ENCODE data around the gene LSS.
"Not testable (repeated sequence)": the region's sequence is repeated elsewhere in the genome, so short reads cannot be mapped to it uniquely, and the experiment has no call there.

LSS gene

DNA sequence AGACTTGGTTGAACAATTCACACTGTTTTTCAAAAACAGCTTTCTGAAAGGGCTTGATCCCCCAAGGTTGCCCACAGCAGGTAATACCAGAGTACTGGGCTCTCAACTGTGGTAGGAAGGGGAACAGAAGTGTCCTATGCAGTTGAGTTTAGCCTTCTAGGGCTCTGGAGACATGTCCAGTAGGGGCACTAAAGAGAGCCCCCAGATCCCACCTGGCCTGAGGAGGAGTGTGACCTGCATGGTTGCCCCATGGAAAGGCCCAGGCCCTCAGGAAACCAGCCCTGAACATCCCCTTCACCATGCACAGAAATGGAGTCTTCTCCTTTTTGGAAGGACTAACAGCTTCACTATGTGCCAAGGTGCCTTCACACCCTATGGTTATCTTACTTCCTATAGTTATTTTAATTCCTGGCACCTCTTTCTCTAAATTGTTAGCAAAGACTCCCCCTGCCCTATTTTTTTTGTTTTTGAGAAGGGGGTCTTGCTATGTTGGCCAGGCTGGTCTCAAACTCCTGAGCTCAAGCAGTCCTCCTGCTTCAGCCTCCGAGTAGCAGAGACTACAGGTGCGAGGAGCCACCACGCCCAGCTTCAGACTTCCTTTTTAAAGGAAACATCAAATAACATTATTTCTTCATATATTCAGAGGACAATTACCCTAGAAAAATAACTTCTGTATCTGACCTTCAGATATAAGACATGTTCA, 16.8 kb upstream of the LSS start:
- no peak for DNase-seq

DNA sequence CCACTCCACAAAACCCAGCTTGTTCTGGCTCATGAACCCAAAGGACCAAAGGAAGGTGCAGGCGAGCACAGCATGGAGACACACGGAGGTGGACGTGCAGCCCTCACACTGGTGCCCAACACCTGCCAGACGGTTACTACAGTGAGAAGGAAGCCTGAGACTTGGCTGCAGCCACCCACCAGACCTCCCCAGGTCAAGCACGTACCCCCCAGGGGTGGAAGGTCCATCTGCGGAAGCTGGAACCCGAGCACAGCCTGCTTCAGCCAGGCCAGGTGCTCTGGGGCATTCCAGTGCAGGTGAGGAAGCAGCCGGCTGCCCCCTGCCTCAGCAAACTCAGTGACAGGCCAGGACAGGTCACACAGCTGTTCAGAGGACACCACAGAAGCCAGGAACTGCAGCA, 16.0 kb upstream of the LSS start:
- no peak for DNase-seq

DNA sequence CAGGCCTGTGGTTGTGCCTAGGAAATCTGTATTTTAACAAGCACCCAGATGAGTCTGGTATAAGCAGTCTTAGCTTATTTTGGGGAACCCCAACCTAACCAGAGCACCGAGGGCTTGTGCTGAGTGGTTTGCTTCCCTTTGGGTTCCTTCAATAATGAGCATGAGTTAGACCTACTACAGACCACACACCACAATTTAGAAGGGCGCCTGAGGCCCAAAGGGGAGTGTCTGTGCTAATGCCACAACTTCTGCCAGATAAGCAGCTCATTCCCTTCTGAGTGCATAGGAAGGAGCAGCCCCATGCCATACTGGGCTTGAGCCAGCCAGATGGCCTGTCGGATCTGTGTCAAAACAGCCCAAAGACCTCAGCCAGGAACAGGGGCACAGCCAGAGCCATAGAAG, 15.4 kb upstream of the LSS start:
- DNase-seq, result no peak

DNA sequence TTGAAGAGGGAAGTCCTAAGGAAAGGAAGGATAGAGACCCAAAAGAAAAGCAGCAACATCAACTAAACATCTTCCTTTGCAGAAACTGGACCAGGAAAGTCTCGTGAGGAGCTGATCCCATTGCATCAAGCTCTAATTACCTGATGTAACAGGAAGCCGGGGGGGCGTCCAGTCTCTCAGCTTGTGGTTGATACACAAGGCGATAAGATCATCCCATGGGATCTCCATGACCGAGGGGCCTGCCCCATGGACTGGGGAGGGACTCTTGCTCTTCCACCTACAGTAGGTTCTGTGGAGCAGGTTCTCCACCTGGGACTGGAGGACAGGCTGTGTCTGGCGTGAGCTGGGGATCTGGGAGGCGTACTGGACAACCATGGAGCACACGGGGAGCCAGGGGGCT, 14.8 kb upstream of the LSS start:
- DNase-seq, result no peak

DNA sequence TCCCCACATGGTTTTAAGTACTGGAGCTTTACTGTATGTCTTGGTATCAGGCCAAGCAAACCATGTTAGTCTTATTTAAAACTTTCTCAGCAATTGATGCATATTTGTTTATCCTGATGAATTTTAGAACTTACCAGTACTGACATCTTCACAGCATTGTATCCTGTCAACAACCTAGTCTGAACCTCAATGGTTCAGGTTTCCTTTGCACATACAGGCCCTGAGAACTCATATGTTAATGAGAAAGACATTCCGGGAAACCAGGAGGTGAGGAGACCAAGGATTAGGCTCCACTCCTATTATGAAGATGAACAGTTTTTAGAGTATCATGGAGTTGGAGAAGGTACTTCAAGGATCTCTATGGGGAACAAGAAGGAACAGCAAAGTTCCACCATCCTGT, 13.0 kb upstream of the LSS start:
- not testable (repeated sequence) for DNase-seq

DNA sequence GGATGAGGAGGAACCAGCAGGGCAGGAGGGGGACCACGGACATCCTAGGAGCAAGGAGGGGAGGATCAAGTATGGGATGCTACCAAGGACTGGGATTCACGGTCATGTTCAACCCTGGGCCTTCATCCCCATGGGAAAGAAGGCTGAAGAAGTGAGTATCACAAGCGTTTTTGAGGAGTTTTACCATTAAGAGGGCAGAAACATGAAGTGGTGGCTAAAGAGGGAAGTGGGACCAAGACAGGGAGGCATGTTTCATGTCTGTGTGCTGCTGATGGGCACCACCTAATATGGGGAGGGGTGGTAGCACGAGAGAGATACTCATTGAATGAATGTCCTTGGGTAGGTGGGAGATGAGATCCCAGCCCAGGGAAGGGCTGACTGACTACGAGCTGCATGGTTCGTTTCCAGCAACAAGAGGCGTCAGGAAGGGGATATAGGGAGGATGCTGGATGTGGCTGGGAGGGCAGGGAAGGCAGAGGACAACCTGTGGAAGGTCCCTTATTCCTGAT, 11.3 kb upstream of the LSS start:
- no peak for DNase-seq

DNA sequence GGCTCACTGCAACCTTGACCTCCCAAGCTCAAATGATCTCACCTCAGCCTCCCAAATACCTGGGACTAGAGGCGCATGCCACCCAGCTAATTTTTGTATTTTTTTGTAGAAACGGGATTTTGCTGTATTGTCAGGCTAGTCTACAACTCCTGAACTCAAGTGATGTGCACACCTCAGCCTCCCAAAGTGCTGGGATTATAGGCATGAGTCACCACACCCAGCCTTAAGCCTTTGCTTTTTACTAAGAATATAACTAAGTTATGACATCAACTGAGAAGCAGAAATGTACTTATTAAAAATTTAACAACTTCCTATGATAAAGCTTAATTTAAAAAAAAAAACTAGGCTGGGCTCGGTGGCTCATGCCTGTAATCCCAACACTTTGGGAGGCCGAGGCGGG, 8.9 kb upstream of the LSS start:
- DNase-seq, result no peak

DNA sequence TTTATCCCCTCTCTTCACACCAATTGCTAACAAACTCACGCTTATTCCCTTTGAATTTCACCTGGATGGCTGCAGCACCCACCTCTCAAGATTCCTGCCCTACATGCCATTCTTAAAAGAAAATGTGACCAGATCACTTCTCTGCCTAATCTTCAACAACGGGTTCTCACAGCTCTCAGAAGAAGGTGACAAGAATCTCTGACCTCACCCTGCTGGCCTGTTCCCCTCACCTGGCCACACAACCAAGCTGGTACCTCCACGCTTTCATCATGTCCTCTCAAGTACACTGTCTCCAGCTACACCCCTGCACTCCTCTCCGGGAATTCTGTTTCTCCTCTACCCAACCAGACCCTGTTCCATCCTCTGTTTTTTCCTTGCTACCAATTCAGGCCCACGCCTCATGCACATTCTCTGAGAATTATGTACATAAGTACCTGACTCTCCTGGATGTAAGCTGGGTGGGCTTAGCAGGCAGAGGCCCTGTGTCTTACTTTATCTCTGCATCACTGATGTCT, 5.9 kb upstream of the LSS start:
- no peak for DNase-seq

DNA sequence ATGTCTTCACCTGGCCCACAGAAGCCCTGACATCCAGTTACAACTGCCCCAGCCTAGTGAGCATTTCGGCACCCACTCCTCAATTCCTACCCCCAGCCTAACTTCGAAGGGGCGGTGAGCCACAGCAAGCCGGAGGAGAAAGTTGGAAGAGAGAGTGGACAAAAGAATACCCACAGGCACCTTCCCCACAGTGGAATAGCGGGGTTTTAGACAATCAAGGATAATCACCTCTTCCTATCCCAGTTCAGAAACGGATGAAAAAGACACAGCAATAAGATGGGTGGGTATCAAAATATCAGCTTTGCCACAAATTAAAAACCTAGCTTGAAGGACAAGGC, 1.3 kb upstream of the LSS start:
- no peak for DNase-seq

DNA sequence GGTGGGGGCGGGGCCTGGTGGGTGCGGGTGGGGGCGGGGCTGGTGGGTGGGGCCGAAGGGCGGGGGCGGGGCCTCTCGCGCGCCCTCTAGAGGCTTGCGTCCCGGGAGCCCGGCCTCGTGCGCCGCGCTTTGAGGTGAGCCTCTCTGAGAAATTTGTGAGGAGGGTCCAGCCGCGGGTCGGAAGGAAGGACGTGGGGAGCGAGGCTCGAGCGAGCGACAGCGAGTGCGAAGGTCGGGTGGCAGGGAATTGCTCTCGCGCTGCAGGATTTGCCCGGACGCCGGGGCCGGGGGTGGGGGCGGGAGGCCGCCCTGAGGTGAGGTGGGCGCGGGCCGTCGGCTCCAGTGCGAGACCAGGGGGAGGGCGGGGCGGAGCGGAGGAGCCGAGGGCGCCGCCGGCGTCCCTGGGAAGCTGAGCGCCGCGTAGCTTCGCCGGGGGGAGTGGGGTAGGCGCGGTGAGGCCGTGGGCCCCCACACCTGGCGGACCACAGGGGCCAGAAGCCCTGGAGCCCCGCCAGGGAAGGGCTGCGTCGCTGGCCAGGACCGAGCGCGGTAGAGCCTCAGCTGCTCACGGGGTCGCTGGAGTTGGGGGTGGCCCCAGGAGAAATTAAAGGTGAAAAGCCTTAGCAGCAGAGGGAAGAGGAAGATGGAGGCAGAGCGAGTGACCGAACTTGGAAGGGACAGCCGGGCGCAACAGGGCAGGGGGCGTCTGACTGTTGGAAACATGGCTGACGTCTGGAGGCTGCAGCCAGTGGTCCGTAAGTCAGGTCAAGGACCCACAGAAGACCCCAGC, 754 bp upstream of the LSS start:
- DNase-seq, result no peak

DNA sequence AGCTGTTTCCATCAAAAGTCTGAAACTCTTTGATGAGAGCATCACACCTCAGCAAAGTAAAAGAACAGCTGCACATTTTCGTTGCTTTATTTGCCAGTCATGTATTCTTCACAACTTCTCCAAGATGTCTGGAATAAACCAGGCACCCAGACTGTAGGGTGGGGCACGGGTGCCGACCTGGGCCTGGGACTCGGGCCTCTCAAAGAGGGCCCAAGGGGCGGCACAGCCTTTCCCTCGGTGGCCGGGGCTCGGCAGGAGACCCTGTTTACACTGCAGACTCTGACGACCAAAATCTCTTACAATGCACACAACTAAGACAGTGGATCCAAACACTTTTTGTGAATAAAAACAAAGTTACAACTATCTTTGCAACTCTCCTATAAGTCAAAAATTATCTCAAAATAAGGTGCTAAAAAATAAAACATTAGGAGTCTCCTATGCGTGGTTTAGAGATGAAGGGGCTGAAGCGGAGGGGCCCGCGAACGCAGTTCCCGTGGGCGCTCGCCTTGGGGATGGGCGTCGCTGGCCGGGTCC, 696 bp downstream of the LSS start:
- DNase-seq, result peak; percentile 29

DNA sequence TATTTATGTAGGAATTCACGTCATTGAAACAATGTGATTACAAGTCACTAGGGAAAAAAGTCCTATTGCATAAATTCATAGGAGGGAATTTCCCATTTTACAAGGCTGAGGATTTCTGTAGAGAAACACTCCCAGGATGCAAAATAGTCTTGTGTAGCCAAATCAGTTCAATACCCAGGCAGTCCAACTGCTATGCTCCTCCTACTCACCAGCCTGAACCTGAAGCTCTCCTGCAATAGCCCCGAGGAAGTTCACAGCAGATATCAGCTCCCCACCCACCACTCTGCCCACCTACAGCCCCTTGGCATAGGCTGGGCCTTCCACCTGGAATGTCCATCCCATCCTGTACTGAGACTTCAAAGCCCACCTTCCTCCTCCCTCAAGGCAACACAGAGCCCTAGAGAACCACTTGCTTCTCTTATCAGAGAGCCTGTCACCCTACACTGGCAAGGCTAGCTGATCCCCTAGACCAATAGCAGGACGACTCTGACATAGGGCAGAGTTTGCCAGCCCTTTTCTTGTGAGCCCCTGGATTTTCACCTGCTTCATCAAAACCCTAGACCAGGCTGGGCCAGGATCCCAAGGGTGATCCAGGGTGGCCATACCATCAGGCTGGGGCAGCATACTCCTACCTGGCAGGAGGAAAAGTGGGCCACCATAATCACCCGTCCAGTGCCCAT, 1.5 kb downstream of the LSS start:
- DNase-seq, result peak; percentile 91

DNA sequence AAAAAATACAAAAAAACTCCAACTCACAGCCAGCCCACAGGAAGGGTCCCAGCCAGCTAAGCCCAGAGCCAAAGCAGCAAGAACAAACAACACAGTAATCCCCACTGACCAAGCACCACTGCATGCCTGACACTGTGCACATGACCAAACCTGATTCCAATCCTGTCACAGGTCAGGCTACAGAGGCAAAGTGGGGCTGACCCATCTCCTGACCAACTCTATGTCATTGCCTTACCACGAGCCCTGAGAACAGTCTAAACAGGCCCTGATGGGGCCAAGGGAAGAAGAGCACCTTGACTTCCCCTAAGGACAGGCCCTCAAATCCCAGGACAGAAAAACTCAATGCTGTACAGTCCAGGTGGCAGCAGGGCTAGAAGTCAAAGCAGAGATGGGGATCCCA, 2.4 kb downstream of the LSS start:
- peak; percentile 56 for DNase-seq

DNA sequence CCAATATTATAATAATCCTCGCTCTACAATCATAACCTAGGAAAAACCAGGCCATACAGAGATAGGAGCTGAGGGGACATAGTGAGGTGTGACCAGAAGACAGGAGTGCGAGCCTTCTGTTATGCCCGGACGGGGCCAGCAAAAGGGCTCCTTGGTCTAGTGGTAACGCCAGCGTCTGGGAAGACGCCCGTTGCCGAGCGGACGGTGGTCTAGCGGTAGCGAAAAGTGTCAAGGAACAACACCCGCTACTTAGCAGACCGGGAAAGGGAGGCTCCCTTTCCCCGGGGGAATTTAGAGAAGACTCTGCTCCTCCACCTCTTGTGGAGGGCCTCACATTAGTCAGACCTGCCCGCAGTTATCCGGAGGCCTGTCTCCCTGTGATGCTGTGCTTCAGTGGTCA, 4.9 kb downstream of the LSS start:
- not testable (repeated sequence) for DNase-seq

DNA sequence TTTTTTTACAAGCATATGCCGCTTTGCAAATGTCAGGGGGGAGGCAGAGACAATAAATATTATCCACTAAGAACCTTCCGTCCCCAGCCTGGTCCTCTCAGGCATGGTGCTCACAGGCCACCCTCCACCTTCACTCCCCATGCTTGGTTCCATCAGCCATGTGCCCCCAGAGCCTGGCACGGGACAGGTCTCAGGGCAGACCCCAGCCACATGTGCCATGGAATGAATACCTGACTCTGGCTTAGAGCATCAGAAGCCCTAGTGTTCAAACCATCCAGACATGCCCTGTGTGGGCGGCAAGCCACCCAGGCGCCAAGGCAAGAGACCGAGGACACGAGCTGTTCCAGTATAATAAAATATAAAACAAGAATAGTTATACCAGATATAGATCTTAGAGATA, 5.4 kb downstream of the LSS start:
- DNase-seq, result no peak

DNA sequence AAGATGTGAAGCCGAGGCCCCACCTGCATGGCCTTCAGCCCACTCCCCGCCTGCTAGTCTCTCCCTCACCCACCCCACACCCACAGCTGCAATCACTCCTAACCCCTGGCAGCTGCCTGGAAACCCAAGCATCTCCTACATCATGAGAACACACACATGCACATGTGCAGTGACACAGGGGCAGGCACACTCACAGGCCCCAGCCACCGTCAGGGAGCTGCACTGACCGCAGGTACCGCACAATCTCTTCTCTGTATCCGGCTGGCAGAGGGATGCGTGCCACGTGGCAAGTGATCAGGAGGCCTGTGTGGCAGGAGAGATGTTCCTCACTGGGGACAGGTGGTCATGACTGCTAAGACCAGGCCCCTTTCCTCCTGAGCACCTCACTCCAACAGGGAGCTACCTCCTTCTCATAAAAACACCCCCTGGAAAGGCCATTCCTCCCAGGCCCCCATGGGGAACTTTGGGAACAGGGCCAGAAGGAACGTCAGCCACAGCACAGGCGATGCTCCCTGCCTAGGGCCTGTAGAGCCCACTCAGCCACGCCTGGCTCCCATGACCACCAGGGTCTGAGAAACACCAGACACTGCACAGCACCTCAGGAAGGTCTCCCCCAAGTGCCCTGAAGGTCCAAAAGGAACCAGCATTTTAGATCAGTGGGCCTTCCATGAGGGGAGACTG, 6.0 kb downstream of the LSS start:
- DNase-seq, result no peak

DNA sequence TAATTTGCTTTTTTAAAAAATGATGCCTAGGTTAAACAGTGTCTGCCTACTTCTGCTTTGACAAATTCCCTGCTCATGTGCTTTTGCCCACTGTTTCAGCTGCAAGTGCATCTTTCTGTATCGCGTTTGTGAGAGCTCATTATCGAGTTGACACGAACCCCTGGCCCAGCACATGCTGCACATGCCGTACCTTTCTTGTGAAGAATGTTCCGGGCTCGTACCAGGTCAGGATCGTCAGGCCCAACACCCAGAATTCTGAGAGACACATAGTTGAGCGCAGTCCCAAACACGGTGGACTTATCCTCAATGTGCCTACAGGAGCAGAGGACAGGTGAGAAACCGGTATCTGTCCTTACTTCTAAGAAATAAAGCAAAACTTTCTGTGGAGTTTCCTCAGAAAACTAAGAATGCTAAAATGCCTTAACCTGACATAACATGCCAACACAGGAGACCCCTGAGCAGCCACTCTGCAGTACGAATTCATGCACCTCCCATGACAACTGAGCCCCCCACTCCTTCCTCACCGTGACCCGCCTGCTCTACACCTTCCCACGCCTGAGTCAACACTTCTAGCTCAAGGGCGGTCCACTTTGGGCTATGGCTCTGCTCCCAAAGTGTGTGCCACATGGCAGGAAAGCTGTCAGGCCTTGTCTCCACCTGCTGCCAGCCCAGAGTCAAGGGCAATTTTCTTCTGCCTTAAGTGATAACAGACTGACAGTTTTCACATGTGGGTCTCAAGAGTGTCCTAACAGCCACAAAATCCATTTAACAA, 6.7 kb downstream of the LSS start:
- no peak for DNase-seq

DNA sequence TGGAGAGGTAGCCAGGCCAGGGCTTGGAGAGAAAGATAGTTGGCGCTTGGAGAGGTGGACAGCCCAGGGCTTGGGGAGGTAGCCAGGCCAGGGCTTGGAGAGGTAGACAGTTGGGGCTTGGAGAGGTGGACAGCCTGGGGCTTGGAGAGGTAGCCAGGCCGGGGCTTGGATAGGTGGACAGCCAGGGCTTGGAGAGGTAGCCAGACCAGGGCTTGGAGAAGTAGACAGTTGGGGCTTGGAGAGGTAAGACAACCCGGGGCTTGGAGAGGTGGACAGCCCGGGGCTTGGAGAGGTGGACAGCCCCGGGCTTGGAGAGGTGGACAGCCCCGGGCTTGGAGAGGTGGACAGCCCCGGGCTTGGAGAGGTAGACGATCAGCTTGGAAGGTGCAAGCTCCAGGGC, 7.7 kb downstream of the LSS start:
- DNase-seq, result no peak

DNA sequence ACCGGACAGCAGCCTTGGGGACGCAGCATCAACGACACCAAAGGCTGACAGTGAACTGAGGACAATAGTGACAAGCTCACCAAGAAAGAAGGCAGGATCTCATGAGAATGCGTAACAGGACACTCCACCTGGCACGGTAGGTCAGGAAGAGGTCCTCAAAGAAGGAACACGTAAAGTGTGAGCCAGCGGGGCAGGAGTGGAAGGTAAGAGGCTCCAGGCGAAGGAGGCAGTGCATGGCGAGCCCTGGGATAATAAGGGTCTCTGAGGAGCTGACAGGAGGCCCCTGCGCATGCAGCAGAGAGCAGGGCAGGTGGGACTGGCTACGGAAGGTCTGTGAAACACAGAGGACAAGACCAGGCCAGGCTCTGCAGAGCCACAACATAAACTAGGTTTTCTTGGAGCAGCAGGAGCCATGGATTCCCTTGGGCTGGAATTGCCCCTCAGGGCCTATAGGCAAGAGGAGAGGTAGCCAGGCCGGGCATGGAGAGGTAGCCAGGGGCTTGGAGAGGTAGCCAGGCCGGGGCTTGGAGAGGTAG, 8.2 kb downstream of the LSS start:
- DNase-seq, result no peak

DNA sequence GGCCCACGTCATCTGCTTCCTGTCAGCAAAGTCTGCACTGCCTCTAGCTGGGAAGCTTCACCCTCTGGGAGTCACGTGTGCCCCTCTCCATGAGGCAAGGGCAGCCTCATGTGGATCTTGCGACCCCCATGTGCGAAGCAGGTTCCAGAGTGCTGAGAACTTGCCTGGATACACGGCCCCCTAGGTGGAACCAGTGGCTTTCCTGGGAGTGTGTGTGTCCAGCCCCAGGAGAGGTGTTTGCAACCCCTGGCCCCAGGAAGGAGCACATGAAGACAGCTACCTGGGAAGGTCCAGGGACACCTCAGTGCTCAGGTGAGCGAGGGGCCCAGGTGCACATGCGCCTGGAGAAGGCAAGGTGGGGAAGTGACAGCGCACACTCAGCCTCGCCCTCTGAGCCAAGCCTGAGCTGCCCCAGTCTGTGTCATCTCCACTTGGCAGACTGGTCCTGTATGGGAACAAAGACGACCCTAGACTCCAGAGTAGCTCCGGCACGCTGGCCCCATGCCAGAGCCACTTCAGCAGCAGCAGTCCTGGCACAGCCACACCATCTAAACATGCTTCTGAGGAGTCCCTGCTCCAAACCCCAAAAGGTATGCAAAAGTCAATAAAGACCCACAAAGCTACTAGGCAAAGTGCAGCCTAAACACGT, 8.9 kb downstream of the LSS start:
- no peak for DNase-seq

DNA sequence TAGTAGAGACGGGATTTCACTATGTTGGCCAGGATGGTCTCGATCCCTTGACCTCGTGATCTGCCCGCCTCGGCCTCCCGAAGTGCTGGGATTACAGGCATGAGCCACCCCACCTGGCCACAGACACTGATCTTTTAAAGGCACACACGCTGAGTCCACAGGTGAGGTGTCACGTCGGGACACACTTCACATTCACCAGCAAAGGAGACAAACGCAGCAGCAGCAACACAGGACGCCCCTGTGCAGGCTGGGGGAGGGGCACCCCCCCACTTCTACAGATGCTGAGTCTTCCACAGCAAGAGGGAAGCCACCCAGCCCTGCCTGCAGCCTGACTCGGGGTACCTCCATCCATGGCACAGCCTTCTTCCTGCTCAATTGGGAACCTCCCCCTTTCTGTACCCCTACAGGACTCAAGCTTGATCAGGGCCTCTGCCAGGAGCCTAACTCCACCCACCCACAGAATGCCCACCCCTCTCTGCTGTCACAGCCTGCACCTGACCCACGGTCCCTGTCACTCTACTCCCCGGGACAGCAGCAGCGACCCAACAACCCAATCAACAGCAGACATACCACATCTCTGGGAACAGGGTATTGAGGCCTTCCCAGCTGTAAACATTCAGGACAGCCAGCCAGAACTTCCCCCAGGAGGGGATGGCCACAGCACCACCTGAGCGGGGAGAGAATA, 9.5 kb downstream of the LSS start:
- DNase-seq, result no peak

Measured in suppressor macrophage treated with lipopolysaccharide for 4 hours (primary cell).